Activated naive CD8-positive, alpha-beta T cell treated with anti-CD3 and anti-CD28 coated beads for 36 hours (primary cell): ENCODE results near the gene TRPM2. TPM values are rescaled to one million over a fixed set of nuclear protein-coding genes. Genes with fewer than 3 reads are reported as not detected.

ENCODE experiments used
- DNase-seq: peaks from one replicate; pipeline ENCODE4 v3.0.0; 2021
- H3K27ac Mint-ChIP-seq: one replicate; pipeline ENCODE4 v1.8.0; 2022; ENCODE audit warnings: mild to moderate bottlenecking, moderate library complexity, mixed read lengths
- H3K27me3 Mint-ChIP-seq: one replicate; pipeline ENCODE4 v1.8.0; 2022; ENCODE audit warnings: mild to moderate bottlenecking, mixed read lengths
- H3K36me3 Mint-ChIP-seq: one replicate; pipeline ENCODE4 v1.8.0; 2021; ENCODE audit warnings: mild to moderate bottlenecking, mixed read lengths
- H3K4me1 Mint-ChIP-seq: one replicate; pipeline ENCODE4 v1.8.0; 2021; ENCODE audit warnings: mixed read lengths
- H3K4me3 Mint-ChIP-seq: one replicate; pipeline ENCODE4 v1.8.0; 2022; ENCODE audit warnings: mild to moderate bottlenecking, moderate library complexity, mixed read lengths
- H3K9me3 Mint-ChIP-seq: one replicate; pipeline ENCODE4 v1.8.0; 2022; ENCODE audit warnings: mixed read lengths
- total RNA-seq, 2 experiments: library from RNA; stranded (reverse); gene quantifications; one replicate each; pipeline ENCODE4 v1.2.3, GENCODE V29; 2021

Gene TRPM2
- total RNA-seq, 2 experiments from 2014 or later = 2.9 to 3.7 TPM

GRCh38 chr21:44458971-44459711 is 105.7 kb downstream of the TRPM2 start:
- no peaks in the 10 kb centered on the region for H3K36me3 Mint-ChIP-seq
- H3K4me1 Mint-ChIP-seq = no peaks in the 10 kb centered on the region
- H3K27ac Mint-ChIP-seq = no peak overlapping the region
- H3K4me3 Mint-ChIP-seq = no peak overlapping the region
- peaks cover 3% of the 10 kb centered on the region for H3K27me3 Mint-ChIP-seq
- no peak for DNase-seq
- H3K9me3 Mint-ChIP-seq = no peaks in the 10 kb centered on the region

DNA sequence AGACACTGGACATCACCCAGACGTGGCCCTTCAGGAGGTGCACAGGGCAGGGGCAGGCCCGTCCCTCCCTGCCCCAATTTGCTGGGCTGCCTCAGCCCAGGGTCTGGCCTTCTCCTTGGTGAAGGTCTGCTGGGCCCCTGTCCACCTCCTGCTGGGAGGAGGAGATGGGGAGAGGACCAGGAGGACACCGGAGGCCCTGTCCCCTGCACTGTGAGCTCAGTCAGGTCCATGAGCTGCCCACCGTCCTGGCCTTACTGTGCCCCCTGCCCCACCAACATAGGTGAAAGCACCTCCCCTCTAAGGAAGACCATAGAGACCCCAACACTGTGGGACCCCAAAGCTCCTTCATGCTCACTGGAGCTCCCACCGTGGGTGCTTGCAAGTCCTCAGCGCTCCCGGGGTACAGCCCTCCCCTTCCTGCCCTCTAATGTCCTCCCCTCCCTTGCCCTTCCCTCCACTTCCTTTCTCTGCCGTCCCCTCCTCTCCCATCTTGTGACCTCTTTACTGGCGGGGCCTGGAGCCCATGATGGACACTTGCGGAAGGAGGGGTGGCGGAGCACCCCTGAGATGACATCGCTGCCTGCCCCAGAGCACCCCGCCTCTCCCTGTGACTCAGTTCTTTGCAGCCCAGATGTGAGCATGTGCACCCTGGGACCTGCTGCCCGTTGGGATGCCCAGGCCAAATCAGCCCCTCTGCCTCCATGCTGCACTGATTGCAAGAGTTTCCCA is 106.5 kb downstream of the TRPM2 start:
- Mint-ChIP-seq H3K27ac (no peak overlapping the region), H3K27me3 (no peaks in the 10 kb centered on the region), H3K36me3 (no peaks in the 10 kb centered on the region), H3K4me3 (no peak overlapping the region), H3K4me1 (no peaks in the 10 kb centered on the region), H3K9me3 (no peaks in the 10 kb centered on the region)
- DNase-seq = no peak

- no peak for DNase-seq
- no peak overlapping the region for H3K4me3 Mint-ChIP-seq
- no peaks in the 10 kb centered on the region for H3K36me3 Mint-ChIP-seq
- no peak overlapping the region for H3K27ac Mint-ChIP-seq
- H3K27me3 Mint-ChIP-seq = no peaks in the 10 kb centered on the region
- no peaks in the 10 kb centered on the region for H3K4me1 Mint-ChIP-seq
- H3K9me3 Mint-ChIP-seq = no peaks in the 10 kb centered on the region
Measured at GRCh38 chr21:44460441-44460755, 107.0 kb downstream of the TRPM2 start.

DNA sequence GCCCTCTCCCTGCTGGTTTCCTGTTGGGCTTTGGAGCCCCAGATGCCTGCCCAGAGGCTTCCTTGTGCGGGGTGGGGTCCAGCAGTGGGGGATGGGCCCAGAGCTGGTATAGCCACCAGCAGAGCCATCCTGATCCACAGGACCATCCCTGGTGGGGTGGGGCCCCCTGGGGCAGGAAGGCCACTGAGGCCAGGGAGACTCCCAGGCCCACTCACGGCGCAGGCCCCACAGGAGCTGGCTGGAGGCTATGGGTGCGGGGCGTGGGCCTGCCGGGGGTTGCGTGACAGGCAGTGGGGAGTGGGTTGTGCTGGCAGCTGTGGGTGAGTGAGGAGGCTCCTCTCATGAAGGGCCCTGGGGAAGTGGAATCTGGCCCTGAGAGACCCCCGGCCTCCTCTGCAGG is 107.6 kb downstream of the TRPM2 start:
- Mint-ChIP-seq H3K27me3 (no peaks in the 10 kb centered on the region), H3K27ac (no peak overlapping the region), H3K4me3 (no peak overlapping the region), H3K36me3 (no peaks in the 10 kb centered on the region), H3K4me1 (no peaks in the 10 kb centered on the region), H3K9me3 (no peaks in the 10 kb centered on the region)
- no peak for DNase-seq

GRCh38 chr21:44461464-44462001 is 108.1 kb downstream of the TRPM2 start:
- no peak overlapping the region for H3K4me3 Mint-ChIP-seq
- no peaks in the 10 kb centered on the region for H3K4me1 Mint-ChIP-seq
- no peaks in the 10 kb centered on the region for H3K27me3 Mint-ChIP-seq
- H3K27ac Mint-ChIP-seq = no peak overlapping the region
- no peak for DNase-seq
- no peaks in the 10 kb centered on the region for H3K9me3 Mint-ChIP-seq
- no peaks in the 10 kb centered on the region for H3K36me3 Mint-ChIP-seq

DNA sequence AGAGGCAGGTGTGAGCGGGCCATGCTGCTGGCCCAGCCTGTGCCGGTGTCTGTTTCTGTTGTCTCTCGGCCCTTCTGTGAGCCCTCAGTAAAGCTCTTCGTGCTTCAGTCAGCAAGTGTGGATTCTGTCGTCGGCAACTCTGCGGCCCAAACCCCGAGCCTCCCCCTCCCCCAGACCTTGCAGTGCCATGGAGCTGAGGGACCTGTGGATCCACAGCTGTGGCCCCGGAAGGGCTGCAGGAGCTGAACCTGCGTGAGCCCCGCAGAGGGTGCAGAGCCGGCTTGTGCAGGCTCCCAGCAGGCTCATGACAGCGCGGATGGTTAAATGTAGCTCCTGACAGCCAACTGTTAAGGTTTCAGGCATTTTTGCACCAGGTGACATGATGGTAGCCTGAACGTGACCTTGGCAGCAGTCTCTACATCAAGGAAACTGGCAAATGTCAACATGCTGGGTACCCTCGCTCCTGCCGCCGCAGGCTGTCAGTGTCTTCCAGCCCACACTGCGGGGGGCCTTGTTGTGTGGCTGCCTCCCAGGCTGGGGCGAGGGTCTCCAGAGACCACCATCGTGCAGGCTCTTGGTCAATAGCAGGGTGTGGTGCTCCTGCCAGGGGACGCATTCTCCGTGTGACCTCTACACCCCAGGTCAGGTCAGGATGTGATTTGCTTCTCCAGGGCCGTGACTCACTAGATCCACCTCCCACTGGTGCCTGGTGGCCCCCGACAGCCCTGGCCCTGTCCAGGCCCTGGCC is 108.8 kb downstream of the TRPM2 start:
- Mint-ChIP-seq H3K27ac (no peak overlapping the region), H3K9me3 (no peaks in the 10 kb centered on the region), H3K36me3 (no peaks in the 10 kb centered on the region), H3K4me3 (no peak overlapping the region), H3K4me1 (no peaks in the 10 kb centered on the region), H3K27me3 (no peaks in the 10 kb centered on the region)
- DNase-seq = no peak

GRCh38 chr21:44462834-44463200 is 109.4 kb downstream of the TRPM2 start:
- Mint-ChIP-seq H3K4me3 (no peak overlapping the region), H3K9me3 (no peaks in the 10 kb centered on the region), H3K27ac (no peak overlapping the region), H3K27me3 (no peaks in the 10 kb centered on the region), H3K4me1 (no peaks in the 10 kb centered on the region), H3K36me3 (no peaks in the 10 kb centered on the region)
- DNase-seq = no peak

GRCh38 chr21:44463724-44464123 is 110.3 kb downstream of the TRPM2 start:
- H3K4me3 Mint-ChIP-seq = no peak overlapping the region
- no peaks in the 10 kb centered on the region for H3K36me3 Mint-ChIP-seq
- no peaks in the 10 kb centered on the region for H3K4me1 Mint-ChIP-seq
- no peaks in the 10 kb centered on the region for H3K27me3 Mint-ChIP-seq
- H3K9me3 Mint-ChIP-seq = no peaks in the 10 kb centered on the region
- no peak overlapping the region for H3K27ac Mint-ChIP-seq
- DNase-seq = no peak

- Mint-ChIP-seq H3K27ac (no peak overlapping the region), H3K27me3 (no peaks in the 10 kb centered on the region), H3K4me1 (no peaks in the 10 kb centered on the region), H3K9me3 (no peaks in the 10 kb centered on the region), H3K36me3 (no peaks in the 10 kb centered on the region), H3K4me3 (no peak overlapping the region)
- DNase-seq = no peak
Measured at GRCh38 chr21:44464351-44464750, 110.9 kb downstream of the TRPM2 start.

DNA sequence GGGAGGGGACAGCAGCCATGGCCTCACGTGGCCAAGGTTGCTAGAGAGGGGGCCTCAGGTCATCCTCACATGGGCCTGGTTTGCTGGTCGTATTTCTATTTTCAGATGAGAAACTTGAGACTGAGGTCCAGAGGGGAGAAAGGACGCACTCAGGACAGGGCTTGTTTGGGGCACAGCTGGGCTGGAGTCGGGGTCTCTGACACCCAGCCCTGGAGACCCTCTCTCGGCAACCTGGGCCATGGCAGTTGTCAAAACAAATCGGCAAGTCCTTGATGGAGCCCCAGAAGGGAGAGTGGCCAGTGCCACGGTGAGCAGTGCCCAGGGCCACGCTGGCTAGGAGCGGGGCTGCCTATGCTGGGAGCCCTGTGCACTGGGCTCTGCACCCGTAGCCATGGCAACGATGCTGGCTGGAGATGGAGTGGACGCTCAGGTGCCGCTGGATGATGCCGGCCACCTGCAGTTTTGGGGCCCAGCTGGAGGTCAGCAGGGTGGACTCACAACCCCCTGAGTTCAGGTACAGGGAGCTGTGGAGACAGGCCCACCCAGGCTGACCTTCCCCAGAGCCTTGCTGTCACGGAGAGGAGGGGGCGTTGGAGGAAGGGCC is 113.0 kb downstream of the TRPM2 start:
- Mint-ChIP-seq H3K27me3 (no peaks in the 10 kb centered on the region), H3K4me3 (no peak overlapping the region), H3K36me3 (no peaks in the 10 kb centered on the region), H3K9me3 (no peaks in the 10 kb centered on the region), H3K27ac (no peak overlapping the region), H3K4me1 (no peaks in the 10 kb centered on the region)
- DNase-seq = no peak

- no peaks in the 10 kb centered on the region for H3K27me3 Mint-ChIP-seq
Measured at GRCh38 chr21:44466996-44467858, 113.8 kb downstream of the TRPM2 start.

DNA sequence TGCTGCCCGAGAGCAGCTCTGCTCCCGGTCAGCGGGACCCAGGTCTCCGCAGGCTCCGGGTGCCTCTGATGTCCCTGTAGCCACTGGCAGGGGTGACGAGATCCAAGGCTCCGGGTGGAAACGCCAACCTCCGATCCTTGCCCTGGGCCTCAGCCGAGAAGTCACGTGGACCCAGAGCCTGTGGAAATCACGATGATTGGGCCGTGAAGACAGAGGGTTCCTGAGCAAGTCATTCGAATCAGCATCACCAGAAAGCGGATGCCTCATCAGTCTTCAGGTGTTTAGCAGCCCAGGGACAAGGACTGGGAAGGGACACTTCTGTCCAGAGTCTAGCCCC is 114.4 kb downstream of the TRPM2 start:
- no peaks in the 10 kb centered on the region for H3K27me3 Mint-ChIP-seq
- H3K4me1 Mint-ChIP-seq = no peaks in the 10 kb centered on the region
- no peak overlapping the region for H3K27ac Mint-ChIP-seq
- DNase-seq = no peak
- no peak overlapping the region for H3K4me3 Mint-ChIP-seq
- H3K36me3 Mint-ChIP-seq = no peaks in the 10 kb centered on the region
- no peaks in the 10 kb centered on the region for H3K9me3 Mint-ChIP-seq

More at GRCh38 chr21:44466996-44467858, 113.8 kb downstream of the TRPM2 start:
- H3K27ac Mint-ChIP-seq = no peak overlapping the region
- H3K4me1 Mint-ChIP-seq = no peaks in the 10 kb centered on the region
- H3K36me3 Mint-ChIP-seq = no peaks in the 10 kb centered on the region
- no peak for DNase-seq
- no peaks in the 10 kb centered on the region for H3K9me3 Mint-ChIP-seq
- no peak overlapping the region for H3K4me3 Mint-ChIP-seq

GRCh38 chr21:44471341-44471740 is 117.9 kb downstream of the TRPM2 start:
- no peaks in the 10 kb centered on the region for H3K27me3 Mint-ChIP-seq
- H3K4me3 Mint-ChIP-seq = no peak overlapping the region
- H3K9me3 Mint-ChIP-seq = no peaks in the 10 kb centered on the region
- no peaks in the 10 kb centered on the region for H3K36me3 Mint-ChIP-seq
- H3K27ac Mint-ChIP-seq = no peak overlapping the region
- DNase-seq = no peak
- no peaks in the 10 kb centered on the region for H3K4me1 Mint-ChIP-seq

DNA sequence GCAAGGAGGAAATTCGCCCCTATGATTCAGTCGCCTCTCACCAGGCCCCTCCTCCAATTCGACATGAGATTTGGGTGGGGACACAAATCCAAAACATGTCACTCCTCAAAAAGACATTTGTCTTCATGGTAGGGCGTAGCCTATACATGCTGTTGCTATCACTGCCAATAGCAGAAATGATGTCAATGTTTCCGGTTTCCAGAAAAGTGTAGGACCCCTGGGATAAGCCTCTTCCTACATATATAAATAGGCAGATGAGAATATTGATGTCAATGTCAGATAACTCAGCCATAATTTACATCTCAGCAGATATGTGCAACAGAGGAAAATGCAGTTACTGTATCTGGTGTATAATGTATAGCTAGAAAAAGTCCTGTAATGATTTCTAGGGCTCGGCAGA is 118.6 kb downstream of the TRPM2 start:
- H3K27ac Mint-ChIP-seq = no peak overlapping the region
- H3K27me3 Mint-ChIP-seq = no peaks in the 10 kb centered on the region
- H3K9me3 Mint-ChIP-seq = no peaks in the 10 kb centered on the region
- H3K36me3 Mint-ChIP-seq = no peaks in the 10 kb centered on the region
- no peak for DNase-seq
- no peak overlapping the region for H3K4me3 Mint-ChIP-seq
- no peaks in the 10 kb centered on the region for H3K4me1 Mint-ChIP-seq
